SU-DHL-6 (cell line): ENCODE data around the gene THAP10.

Experiments
- CTCF ChIP-seq: fragments of 200-600 bp; sonication (generic); IDR thresholded peaks from one replicate; pipeline ENCODE4 v1.5.1; 2017; ENCODE audit warnings: antibody characterized with exemption, mild to moderate bottlenecking, low read length, moderate library complexity; ENCODE audit not compliant: insufficient read depth, poor library complexity, severe bottlenecking
- EZH2phosphoT487 ChIP-seq: fragments of 200-600 bp; sonication (generic), shearing (Covaris generic); conservative IDR thresholded peaks from 2 replicates; pipeline ENCODE4 v1.6.1; 2018; ENCODE audit warnings: mild to moderate bottlenecking, antibody characterized with exemption, low read length, moderate library complexity, mixed read lengths

- no peak for TF ChIP-seq CTCF
- no peak for TF ChIP-seq EZH2phosphoT487
Measured at GRCh38 chr15:70857562-70858285, 34.5 kb downstream of the THAP10 start.
